ENCODE results near the gene CDKL4.
"Not testable (repeated sequence)": the region's sequence is repeated elsewhere in the genome, so short reads cannot be mapped to it uniquely, and the experiment has no call there.

Gene CDKL4

DNA sequence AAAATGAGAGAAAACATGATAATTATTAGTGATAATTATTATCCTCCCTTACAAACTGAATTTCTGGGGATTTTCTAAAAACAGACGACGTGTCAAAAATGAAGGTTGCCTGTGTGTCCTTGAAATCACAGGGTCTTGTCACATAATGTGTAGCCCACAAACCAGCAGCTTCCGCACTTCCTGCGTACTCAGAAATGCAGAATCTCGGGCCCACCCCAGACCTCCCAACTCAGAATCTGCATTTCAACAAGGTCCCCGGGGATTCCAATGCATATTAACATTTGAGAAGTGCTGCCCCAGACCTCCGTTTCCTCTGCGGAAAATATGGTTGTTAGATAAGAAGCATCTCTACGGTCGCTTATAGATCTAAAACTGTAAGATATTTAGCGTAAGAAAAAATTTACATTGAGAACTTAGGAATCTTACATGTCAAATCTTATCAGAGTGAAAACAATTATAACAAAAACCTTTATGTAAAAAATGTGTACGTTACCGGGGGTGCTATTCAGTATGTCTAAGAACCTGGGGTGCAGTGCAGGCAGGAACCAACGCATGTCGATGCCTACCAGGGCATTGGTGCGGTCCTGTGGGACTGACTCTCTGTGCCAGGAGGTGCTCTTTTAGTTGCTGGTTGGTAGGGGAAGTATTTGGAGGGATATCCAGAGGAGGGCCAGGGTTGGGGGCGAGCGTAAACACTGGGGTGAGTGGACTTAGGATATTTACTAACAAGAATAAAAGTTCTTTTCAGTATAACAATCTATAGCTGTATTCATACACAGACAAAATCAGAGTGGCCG is 15.2 kb downstream of the CDKL4 start:
- no peak for DNase-seq

- peak; percentile 79 to 81 for DNase-seq
These were observed 15.9 kb downstream of the CDKL4 start for GRCh38 chr2:39227628-39228412.

GRCh38 chr2:39225567-39225966 is 18.2 kb downstream of the CDKL4 start:
- DNase-seq, result no peak

GRCh38 chr2:39223909-39224308 is 19.9 kb downstream of the CDKL4 start:
- no peak for DNase-seq

- DNase-seq, result no peak
These were observed 22.3 kb downstream of the CDKL4 start for GRCh38 chr2:39221459-39221858.

DNA sequence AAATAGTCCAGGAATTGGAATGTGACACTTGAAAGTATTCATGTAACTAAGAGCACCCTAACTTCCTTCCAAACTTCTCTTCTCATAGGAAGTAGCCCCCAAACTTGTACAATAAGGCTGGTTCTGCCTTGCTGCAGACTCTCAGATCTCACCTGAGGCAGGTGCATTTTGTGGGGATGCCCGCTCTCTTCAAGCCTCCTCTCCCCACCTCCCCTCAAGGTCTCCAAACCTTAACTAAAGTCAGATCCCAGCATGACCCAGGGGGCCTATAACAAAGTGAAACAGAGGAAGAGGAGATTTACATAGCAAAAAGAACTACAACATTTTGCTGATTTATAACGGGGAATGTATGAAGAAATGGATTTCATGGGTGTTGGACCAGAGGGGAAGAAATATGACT is 23.6 kb downstream of the CDKL4 start:
- no peak for DNase-seq

DNA sequence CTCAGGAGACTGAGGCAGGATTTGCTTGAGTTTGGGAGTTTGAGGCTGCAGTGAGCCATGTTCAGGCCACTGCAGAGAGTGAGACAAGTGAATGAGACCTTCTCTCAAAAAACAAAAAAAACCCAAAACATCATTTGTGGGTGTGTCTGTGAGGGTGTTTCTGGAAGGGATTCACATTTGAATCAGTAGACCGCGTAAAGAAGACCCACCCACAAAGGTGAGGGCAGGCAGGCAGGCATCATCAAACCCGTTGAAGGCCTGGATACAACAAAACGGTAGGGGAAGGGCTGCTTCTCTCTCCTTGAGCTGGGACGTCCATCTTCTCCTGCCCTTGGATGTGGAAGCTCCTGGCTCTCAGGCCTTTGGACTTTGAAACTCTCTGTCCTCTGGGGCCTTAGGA is 25.4 kb downstream of the CDKL4 start:
- DNase-seq, result no peak

GRCh38 chr2:39217192-39217550 is 26.6 kb downstream of the CDKL4 start:
- DNase-seq, result no peak

DNA sequence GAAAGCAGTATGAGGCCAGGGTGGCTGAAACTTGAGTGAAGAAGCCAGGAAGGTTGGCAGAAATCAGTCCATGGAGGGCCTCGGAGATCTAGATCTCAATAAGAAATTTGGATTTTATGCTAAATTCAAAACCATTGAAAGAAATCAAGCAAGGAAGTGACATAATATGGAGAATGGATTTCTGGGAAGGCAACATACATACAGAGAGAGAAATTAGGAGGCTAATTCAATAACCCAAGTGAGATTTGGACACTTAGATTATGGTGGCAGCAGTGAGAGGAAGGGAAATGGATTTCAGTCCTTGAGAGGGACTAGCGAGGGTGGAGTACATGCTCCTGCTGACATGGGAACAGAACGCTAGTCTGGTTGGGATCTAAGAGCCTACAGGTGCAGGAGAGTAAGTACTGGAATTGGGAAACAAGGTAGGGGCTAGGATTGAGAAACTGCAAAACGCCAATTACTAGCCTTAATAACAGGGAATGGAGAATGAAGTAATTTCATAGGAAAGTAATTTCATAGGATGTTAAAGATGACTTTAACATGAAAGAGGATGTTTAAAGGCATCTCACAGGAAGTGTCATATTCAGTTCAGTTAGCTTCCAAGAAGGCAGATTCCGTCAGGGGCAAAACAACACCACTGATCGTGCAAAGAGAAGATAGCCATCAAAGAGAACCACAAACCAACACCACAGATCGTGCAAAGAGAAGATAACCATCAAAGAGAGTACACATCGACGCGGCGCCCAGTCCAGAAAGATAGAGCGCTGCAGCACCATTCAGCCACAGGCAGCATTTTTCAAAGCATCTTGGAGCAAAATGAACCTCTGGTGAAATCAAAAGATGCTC is 27.2 kb downstream of the CDKL4 start:
- DNase-seq, result peak; percentile 69 to 81

- no peak for DNase-seq
These were observed 28.2 kb downstream of the CDKL4 start for GRCh38 chr2:39215545-39215944.

- no peak for DNase-seq
These were observed 30.8 kb downstream of the CDKL4 start for GRCh38 chr2:39213015-39213414.

- DNase-seq, result no peak
These were observed 32.9 kb downstream of the CDKL4 start for GRCh38 chr2:39210846-39211245.

DNA sequence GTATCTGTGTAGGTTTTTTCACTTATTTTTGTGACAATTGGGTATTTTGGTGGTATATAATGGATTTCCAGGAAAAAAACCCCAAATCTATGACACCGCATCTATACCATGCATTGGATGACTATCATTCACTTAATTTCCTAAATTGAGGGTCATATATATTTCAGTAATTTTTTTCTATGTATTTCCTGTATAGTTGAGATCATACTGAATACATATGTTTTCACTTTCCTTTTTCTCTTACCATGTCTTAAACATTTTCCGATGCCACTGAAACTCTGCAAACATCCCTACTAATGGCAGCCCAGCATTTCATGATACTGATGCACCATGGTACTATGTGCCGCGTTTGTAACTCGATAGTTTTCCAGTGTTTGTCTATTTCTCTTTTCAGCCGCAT is 40.4 kb downstream of the CDKL4 start:
- DNase-seq, result no peak

GRCh38 chr2:39202639-39203369 is 41.0 kb downstream of the CDKL4 start:
- DNase-seq, result no peak

- not testable (repeated sequence) for DNase-seq
These were observed 46.8 kb downstream of the CDKL4 start for GRCh38 chr2:39197003-39197402.

DNA sequence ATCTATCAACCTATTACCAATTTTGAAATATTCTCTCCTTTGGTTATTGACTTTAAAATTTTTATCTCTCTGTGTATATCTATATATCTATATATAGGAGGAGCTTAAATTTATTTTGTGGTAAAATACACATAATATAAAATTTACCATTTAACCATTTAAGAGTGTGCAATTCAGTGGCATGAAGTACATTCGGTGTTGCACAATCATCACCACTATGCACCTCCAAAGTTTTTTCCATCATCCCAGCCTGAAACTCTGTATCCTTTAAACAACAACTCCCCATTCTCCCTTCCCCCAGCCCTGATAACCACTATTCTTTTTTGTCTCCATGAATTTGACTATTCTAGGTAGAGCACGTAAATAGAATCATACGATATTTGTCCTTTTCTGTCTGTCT is 49.1 kb downstream of the CDKL4 start:
- no peak for DNase-seq

- no peak for DNase-seq
These were observed 54.7 kb downstream of the CDKL4 start for GRCh38 chr2:39188960-39189494.

DNA sequence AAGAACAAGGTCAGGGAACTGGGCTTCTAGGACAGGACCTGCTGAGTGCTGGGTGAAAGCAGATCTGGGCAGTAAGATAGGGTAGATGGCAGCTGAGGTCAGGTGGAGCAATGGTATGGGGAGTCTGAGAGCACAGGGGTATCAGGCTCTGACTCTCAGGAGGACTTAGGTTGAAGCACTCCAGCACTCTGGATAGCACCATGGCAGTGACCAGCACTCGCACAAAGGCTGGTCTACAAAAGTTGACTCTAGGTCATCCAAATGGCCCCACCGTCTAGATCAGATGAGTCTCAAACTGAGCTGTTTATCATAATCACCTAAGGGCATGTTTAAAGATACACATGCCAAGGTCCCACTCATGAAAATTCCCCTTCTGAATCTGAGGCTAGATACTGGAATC is 60.1 kb downstream of the CDKL4 start:
- DNase-seq, result no peak

DNA sequence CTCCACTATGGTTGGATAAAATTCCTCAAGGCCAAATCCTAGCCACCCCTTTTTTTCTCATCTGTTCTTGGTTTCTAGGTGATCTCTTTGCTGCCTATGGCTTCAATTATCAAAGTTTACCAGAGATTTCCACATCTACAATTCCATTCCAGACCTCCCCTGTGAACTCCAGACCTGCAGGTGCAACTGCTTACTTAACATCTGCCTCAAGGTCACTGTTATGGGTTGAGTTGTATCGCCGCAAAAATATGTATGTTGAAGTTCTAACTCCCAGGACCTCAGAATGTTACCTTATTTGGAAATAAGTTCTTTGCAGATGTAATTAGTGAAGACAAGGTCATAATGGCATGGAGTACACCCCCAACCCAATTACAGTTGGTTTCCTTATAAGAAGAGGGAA is 62.5 kb downstream of the CDKL4 start:
- DNase-seq, result no peak

DNA sequence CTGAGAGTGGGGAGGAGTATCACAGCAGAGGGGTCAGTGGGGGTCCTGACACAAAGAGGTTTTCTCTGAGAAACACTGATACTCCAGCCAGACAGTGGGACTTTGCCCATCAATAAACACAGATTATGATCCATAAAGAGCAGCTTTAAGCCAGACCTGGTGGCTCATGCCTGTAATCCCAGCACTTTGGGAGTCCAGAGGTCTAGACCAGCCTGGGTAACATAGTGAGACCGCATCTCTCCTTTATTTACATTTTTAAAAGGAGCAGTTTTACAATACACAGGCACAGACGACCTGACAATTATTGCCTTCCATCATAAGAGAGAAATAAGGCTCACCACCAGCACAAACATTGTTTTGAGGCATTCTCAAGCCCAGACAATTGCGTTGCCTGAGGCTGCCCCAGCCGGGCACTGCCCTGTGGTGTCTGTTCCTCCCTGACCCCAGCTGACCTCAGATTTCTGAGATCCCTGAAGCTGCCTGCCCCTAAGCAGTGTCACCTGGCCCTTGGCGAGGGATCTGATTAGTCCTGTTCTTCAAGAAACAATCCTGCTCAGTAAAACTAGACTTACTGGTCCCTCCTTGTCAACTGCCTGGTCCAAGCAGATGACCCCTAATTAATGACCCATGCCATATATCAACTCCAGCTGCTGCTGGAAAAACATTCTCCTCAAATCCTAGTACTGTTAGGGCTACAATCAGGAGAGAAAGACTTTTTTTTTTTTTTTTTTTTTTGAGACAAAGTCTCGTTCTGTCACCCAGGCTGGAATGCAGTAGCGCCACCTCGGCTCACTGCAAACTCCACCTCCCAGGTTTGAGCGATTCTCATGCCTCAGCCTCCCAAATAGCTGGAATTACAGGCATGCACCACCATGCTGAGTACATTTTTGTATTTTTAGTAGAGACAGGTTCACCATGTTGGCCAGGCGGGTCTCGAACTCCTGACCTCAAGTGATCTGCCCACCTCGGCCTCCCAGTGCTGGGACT is 63.5 kb downstream of the CDKL4 start:
- DNase-seq, result no peak

- DNase-seq, result no peak
These were observed 65.0 kb downstream of the CDKL4 start for GRCh38 chr2:39178756-39179155.

Measured in CD4-positive, alpha-beta T cell treated with Interleukin-1 beta for 1 hour (primary cell).